Hematopoietic multipotent progenitor cell treated with erythropoietin and hydrocortisone succinate and interleukin-3 and kit ligand, for 6 days (in vitro differentiated cells): ENCODE measurements around the gene TTC36.
"Not testable (repeated sequence)": the region's sequence is repeated elsewhere in the genome, so short reads cannot be mapped to it uniquely, and the experiment has no call there.

Experiments
- DNase-seq: peaks from one replicate; pipeline ENCODE4 v3.0.0-alpha.2; 2015

The TTC36 gene

GRCh38 chr11:118532852-118533768, 5.8 kb downstream of the TTC36 start:
- DNase-seq = no peak

- no peak for DNase-seq
These were observed 6.8 kb downstream of the TTC36 start for GRCh38 chr11:118533769-118534729.

- DNase-seq = no peak
These were observed 8.0 kb downstream of the TTC36 start for GRCh38 chr11:118535261-118535660.

- DNase-seq = no peak
These were observed 9.5 kb downstream of the TTC36 start for GRCh38 chr11:118536726-118537125.

- no peak for DNase-seq
These were observed 10.2 kb downstream of the TTC36 start for GRCh38 chr11:118537409-118537980.

GRCh38 chr11:118544010-118544646, 16.9 kb downstream of the TTC36 start:
- no peak for DNase-seq

- no peak for DNase-seq
These were observed 17.4 kb downstream of the TTC36 start for GRCh38 chr11:118544647-118545010.

- no peak for DNase-seq
These were observed 18.3 kb downstream of the TTC36 start for GRCh38 chr11:118545533-118545932.

GRCh38 chr11:118547132-118547531, 19.9 kb downstream of the TTC36 start:
- peak; percentile 64 for DNase-seq

- DNase-seq = no peak
These were observed 25.1 kb downstream of the TTC36 start for GRCh38 chr11:118552341-118552740.

GRCh38 chr11:118560806-118561205, 33.5 kb downstream of the TTC36 start:
- DNase-seq = no peak

GRCh38 chr11:118565051-118565450, 37.8 kb downstream of the TTC36 start:
- peak; percentile 6 for DNase-seq

GRCh38 chr11:118569670-118570069, 42.4 kb downstream of the TTC36 start:
- DNase-seq = no peak

- DNase-seq = no peak
These were observed 43.5 kb downstream of the TTC36 start for GRCh38 chr11:118570787-118571186.

GRCh38 chr11:118571701-118572060, 44.4 kb downstream of the TTC36 start:
- peak; percentile 7 for DNase-seq

- peak; percentile 91 for DNase-seq
These were observed 45.0 kb downstream of the TTC36 start, which contains the start of gene ARCN1 for GRCh38 chr11:118572061-118572980. TSS of gene ARCN1 (plus strand) at chr11:118572409. CDS start at chr11:118572548, 139 bp downstream.

GRCh38 chr11:118572981-118573550, 45.8 kb downstream of the TTC36 start:
- DNase-seq = peak; percentile 78

- no peak for DNase-seq
These were observed 47.4 kb downstream of the TTC36 start for GRCh38 chr11:118574636-118575035.

GRCh38 chr11:118577995-118578394, 50.7 kb downstream of the TTC36 start:
- not testable (repeated sequence) for DNase-seq
